Pulmonary artery endothelial cell (primary cell): Measurements from ENCODE around the gene MACO1. TPM values are rescaled to one million over a fixed set of nuclear protein-coding genes. Genes with fewer than 3 reads are reported as not detected.
"Not testable (repeated sequence)": the region's sequence is repeated elsewhere in the genome, so short reads cannot be mapped to it uniquely, and the experiment has no call there.

Source experiments
- DNase-seq: peaks from one replicate; pipeline ENCODE4 v3.0.0-alpha.2; 2011; ENCODE audit warnings: low read depth, low spot score
- total RNA-seq: library from RNA; depleted of rRNA; stranded (reverse); fragments of >200 nt; gene quantifications from 2 replicates; pipeline ENCODE4 v1.2.3, GENCODE V29; 2014

MACO1 gene
- total RNA-seq, 1 donor from 2014 or later, result 17.8 TPM

GRCh38 chr1:25425098-25426085 lies 5.3 kb upstream of the MACO1 start:
- DNase-seq, result no peak

- no peak for DNase-seq
Measured at GRCh38 chr1:25427696-25428095, 3.0 kb upstream of the MACO1 start.

DNA sequence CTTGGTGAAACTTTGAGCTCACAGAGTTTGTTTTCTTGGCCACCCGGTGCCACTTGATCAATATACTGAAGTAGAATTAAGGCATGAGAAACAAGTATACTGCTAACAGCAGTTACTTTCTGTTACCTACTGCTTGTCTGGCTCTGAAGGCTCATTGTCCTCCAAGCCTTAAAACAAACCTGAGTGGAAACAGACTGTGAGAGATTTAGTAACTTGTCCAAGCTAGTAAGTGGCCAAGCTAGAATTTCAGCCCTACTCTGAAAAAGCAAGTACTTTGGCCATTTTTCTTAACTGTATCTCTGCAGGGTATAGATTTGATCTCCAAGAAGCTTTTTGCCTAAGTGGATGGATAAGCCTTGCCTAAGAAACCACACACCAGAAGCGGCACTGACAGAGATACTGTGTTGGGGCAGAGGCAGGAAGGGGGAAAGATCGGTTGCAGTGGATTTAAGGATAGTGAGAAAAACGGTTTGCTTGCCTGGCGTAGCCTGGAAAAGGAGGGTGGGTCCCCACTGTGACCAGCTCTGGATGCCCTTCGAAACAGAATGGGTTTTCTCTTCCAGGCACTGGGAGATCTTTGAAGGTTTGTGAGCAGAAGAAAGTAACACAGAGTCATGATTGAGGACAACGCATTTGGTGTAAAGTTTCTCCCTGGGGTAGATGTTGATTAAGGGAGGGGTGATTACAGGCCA lies 2.1 kb upstream of the MACO1 start:
- no peak for DNase-seq

GRCh38 chr1:25430967-25431881 lies 527 bp downstream of the MACO1 start:
- no peak for DNase-seq

GRCh38 chr1:25431955-25432719 lies 1.4 kb downstream of the MACO1 start:
- DNase-seq, result no peak

DNA sequence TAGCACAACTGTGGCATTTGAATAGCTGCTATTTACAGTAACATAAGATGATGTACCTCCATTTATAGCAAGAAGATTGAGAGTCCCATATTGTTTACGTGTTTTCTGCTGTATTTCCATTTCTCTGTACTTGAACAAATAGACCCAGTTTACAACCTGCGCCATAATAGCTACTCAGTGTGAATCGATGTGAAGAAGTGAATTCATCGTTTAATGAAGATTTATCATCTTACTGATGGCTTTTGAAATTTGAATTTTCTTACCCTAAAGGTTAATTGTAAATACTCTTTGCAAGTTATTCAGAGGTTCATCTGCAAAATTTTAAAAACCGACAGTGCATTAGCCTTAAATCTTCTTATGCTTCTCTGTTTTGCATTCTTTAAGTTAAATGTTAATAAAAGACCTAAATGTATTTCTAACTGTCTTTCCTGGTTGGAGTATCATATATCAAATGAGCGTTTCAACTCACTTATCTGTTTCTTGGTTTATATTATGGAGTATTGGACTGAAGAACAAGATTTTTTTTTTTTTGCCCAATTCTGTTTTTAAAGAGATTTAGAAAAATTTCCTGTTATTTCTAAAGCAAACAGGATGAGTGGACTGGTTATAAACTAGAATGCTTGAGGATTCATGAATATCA lies 2.2 kb downstream of the MACO1 start:
- DNase-seq, result no peak

DNA sequence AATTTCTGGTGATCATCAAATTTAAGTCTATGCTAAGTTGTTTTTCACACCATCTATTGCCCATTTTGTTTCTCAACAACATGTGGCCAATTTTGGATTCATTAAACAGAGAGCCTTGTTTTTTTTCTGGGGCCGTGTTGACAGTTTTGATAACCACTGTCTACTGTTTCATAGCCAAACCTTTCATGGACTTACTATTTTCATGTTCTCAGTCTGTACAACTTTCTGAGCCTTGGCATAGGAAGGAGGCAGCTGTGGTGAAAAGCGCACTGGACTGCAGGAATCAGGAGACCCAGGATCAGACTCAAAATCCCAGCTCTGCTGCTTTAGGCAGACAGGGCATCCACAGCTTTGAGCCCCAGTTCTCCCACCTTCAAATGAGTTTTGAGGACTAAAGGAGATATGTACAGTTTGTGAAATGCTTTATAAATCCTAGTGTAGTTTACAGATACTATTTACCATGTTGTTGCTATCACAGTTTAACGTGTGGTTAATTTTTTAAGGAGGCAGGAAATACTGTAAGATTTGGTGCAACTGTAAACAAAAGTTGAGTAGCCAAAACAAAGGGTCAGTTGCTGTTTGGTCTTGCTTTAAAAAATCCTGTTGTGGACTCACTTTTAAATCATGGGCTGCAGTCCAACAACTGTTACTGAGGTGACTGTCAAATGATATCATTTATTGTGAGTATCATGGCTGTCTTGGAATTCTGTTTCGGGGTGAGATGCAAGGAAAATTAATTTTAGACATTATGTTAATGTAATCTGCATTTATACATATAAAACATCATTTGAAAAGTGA lies 2.9 kb downstream of the MACO1 start:
- DNase-seq, result no peak

GRCh38 chr1:25435397-25436108 lies 4.9 kb downstream of the MACO1 start:
- no peak for DNase-seq

DNA sequence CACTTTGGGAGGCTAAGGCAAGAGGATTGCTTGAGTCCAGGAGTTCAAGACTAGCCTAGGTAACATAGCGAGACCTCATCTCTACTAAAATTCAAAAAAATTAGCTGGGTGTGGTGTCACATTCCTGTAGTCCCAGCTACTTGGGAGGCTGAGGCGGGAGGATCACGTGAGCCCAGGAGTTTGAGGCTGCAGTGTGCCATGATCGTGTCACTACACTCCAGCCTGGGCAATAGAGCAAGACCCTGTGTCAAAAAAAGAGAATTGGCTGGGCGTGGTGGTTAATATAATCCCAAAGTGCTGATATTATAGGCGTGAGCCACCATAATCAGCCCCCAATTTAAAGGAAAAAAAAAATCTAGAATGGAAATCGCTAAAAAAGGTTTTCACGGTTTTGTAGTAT lies 7.0 kb downstream of the MACO1 start:
- DNase-seq, result no peak

GRCh38 chr1:25439287-25439686 lies 8.6 kb downstream of the MACO1 start:
- DNase-seq, result no peak

DNA sequence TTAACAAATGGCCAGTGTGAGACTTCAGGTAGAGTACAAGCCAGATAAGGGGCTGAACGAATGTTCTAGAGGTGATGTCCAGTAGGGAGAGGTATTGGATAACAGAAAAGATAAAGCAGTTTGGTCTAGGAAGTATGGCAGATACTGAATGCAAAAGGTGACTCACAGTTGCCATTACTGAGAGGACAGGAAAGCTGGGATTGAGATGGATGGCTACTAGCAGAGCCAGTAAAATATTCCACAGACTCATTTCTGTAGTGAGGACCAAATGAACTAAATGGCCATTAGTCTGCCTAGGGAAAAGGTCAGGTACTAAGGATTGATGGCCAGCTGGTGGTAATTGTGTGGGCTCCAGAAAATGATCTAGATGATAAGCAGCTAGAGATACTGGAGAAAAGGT lies 11.5 kb downstream of the MACO1 start:
- DNase-seq, result peak; percentile 53

GRCh38 chr1:25443030-25443699 lies 12.5 kb downstream of the MACO1 start:
- no peak for DNase-seq

GRCh38 chr1:25444604-25445003 lies 13.9 kb downstream of the MACO1 start:
- DNase-seq, result not testable (repeated sequence)

DNA sequence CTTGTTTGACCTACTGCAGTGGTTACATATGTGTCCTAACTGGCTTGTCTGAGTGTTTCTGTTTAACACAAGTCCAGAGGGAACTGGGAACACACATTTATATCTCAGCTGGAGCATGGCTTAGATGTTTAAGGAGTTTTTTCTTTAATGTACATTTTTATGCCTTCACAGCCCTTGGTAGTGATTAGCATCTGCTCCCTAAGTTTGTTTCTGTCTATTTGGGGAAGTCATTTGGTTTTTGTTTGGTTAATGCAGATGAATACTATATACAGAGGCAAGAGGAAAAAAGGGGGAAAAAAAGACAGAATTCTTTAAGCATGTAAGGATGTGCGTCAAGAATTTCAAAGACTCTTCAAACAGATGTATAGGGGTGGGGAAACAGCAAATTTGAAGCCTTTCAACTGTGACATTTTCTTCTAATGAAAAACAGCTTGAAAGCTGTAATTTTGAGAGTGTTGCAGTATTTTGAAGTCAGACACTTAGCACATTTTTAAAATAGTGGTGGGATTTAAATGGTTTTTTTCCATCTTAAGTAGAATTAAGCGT lies 15.4 kb downstream of the MACO1 start:
- no peak for DNase-seq

DNA sequence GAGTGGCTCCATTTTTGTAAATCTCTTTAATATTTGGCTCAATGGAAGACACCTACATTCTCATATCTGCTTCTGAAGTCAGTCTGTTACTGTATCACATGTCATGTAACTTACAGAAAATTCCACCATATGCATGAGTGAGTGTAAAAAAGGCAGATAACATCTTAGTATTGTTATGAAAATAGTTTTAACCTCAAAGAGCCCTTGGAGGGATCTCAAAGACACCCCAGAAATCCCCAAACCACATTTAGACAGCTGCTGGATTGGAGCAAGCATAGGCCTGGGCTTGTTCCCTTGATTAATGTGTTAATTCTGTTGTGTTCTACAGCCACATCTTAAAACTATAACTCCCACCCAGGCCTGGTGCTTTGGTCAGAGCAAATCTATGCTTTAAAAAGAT lies 16.9 kb downstream of the MACO1 start:
- DNase-seq, result no peak

GRCh38 chr1:25450891-25451290 lies 20.2 kb downstream of the MACO1 start:
- no peak for DNase-seq

GRCh38 chr1:25451908-25452307 lies 21.2 kb downstream of the MACO1 start:
- DNase-seq, result no peak

GRCh38 chr1:25456502-25456901 lies 25.8 kb downstream of the MACO1 start:
- no peak for DNase-seq
